GM18502 (cell line): Measurements from ENCODE around the gene SH2D4B.
"Not testable (repeated sequence)": the region's sequence is repeated elsewhere in the genome, so short reads cannot be mapped to it uniquely, and the experiment has no call there.

Experiments
- ATAC-seq: cut with Tn5 transposase; IDR thresholded peaks from one replicate; pipeline ENCODE4 v1.9.1; 2021; ENCODE audit warnings: mild to moderate bottlenecking; ENCODE audit not compliant: unreplicated experiment, poor library complexity

SH2D4B gene

GRCh38 chr10:80540981-80541750 lies 3.5 kb downstream of the SH2D4B start:
- peak; percentile 73 for ATAC-seq

GRCh38 chr10:80542053-80542452 lies 4.4 kb downstream of the SH2D4B start:
- no peak for ATAC-seq

- no peak for ATAC-seq
Observed at GRCh38 chr10:80542652-80543318, 5.1 kb downstream of the SH2D4B start.

- not testable (repeated sequence) for ATAC-seq
Observed at GRCh38 chr10:80543319-80543672, 5.6 kb downstream of the SH2D4B start.

- ATAC-seq = no peak
Observed at GRCh38 chr10:80544316-80544953, 6.7 kb downstream of the SH2D4B start.

- no peak for ATAC-seq
Observed at GRCh38 chr10:80545258-80545881, 7.7 kb downstream of the SH2D4B start.

GRCh38 chr10:80552151-80552646 lies 14.5 kb downstream of the SH2D4B start:
- no peak for ATAC-seq

GRCh38 chr10:80553436-80553835 lies 15.7 kb downstream of the SH2D4B start:
- ATAC-seq = no peak

- no peak for ATAC-seq
Observed at GRCh38 chr10:80554050-80554449, 16.3 kb downstream of the SH2D4B start.

- no peak for ATAC-seq
Observed at GRCh38 chr10:80555415-80555814, 17.7 kb downstream of the SH2D4B start.

- no peak for ATAC-seq
Observed at GRCh38 chr10:80561950-80562349, 24.2 kb downstream of the SH2D4B start.

- no peak for ATAC-seq
Observed at GRCh38 chr10:80567292-80567691, 29.6 kb downstream of the SH2D4B start.

GRCh38 chr10:80569131-80569895 lies 31.6 kb downstream of the SH2D4B start:
- ATAC-seq = no peak

- ATAC-seq = no peak
Observed at GRCh38 chr10:80571352-80571751, 33.6 kb downstream of the SH2D4B start.

- no peak for ATAC-seq
Observed at GRCh38 chr10:80579181-80579763, 41.6 kb downstream of the SH2D4B start.

- ATAC-seq = no peak
Observed at GRCh38 chr10:80579849-80580637, 42.3 kb downstream of the SH2D4B start.

GRCh38 chr10:80580638-80581468 lies 43.2 kb downstream of the SH2D4B start:
- ATAC-seq = no peak

- ATAC-seq = no peak
Observed at GRCh38 chr10:80581469-80581835, 43.8 kb downstream of the SH2D4B start.
